ENCODE data around the gene ITIH1.
A peak's percentile ranks its signal among the peaks of the same experiment; 100 is the strongest.

ITIH1 gene

GRCh38 chr3:52771702-52772101, 5.7 kb upstream of the ITIH1 start:
- Histone ChIP-seq H3K79me2 (ENCODE audit: low read length) (peaks cover 20% of the 10 kb centered on the region), H3K27me3 (ENCODE audit: low read depth, low read length) (no peaks in the 10 kb centered on the region), H3K9me3 (ENCODE audit: insufficient read depth, low read length) (no peaks in the 10 kb centered on the region), H3K27ac (ENCODE audit: low read length) (no peak overlapping the region), H3K36me3 (replicated peaks; ENCODE audit: low read depth, low read length) (no peaks in the 10 kb centered on the region), H3K4me1 (ENCODE audit: low read length) (peaks cover 14% of the 10 kb centered on the region), H4K20me1 (ENCODE audit: insufficient read depth, low read length) (no peaks in the 10 kb centered on the region), H3K9ac (ENCODE audit: low read length) (peak overlapping the region; percentile 77; the same call in 1 of the 2 replicates), H2AFZ (ENCODE audit: low read depth, low read length) (no peak overlapping the region), H3K4me3 (ENCODE audit: low read length) (peak overlapping the region; percentile 78), H3K4me2 (ENCODE audit: low read length) (peak overlapping the region; percentile 62)
- TF ChIP-seq, protein P1, sequence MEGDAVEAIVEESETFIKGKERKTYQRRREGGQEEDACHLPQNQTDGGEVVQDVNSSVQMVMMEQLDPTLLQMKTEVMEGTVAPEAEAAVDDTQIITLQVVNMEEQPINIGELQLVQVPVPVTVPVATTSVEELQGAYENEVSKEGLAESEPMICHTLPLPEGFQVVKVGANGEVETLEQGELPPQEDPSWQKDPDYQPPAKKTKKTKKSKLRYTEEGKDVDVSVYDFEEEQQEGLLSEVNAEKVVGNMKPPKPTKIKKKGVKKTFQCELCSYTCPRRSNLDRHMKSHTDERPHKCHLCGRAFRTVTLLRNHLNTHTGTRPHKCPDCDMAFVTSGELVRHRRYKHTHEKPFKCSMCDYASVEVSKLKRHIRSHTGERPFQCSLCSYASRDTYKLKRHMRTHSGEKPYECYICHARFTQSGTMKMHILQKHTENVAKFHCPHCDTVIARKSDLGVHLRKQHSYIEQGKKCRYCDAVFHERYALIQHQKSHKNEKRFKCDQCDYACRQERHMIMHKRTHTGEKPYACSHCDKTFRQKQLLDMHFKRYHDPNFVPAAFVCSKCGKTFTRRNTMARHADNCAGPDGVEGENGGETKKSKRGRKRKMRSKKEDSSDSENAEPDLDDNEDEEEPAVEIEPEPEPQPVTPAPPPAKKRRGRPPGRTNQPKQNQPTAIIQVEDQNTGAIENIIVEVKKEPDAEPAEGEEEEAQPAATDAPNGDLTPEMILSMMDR (IDR thresholded peaks at IDR 0.05; ENCODE audit: low read depth, low read length): no peak
- TF ChIP-seq EZH2phosphoT487 (IDR thresholded peaks at IDR 0.05; ENCODE audit: low read depth): no peak

DNA sequence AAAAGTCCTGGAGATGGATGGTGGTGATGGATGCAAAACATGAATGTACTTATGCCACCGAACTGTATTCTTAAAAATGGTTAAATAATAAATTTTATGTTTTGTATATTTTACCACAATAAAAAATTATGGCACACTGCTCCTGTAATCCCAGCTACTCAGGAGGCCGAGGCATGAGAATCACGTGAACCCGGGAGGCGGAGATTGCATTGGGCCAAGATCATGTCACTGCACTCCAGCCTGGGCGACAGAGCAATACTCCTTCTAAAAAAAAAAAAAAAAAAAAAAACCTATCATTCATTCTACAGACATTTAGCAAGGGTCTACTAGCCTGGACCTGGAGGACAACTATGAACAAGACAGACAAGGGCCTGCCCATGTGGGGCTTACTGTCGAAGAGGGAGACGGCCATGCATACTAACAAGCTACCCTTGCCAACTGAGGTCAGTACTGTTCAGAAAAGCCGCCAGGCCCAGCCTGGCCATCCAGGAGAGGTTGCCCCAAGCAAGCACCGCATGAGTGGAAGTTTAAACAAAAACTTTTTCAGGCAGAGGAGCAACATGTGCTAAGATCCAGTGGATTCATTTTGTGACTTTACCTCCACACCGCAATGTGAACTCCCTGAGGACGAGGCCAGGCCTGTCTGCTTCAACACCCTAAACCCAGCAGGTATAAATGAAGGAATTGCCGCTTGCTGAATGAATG, 3.9 kb upstream of the ITIH1 start:
- no peak for TF ChIP-seq EZH2phosphoT487 (IDR thresholded peaks at IDR 0.05; ENCODE audit: low read depth)
- TF ChIP-seq, protein P1 (IDR thresholded peaks at IDR 0.05; ENCODE audit: low read depth, low read length): no peak

GRCh38 chr3:52774066-52774713, 3.2 kb upstream of the ITIH1 start:
- Histone ChIP-seq H3K27ac (ENCODE audit: low read length) (no peak overlapping the region), H2AFZ (ENCODE audit: low read depth, low read length) (no peak overlapping the region), H3K4me2 (ENCODE audit: low read length) (no peak overlapping the region), H3K79me2 (ENCODE audit: low read length) (peaks cover 15% of the 10 kb centered on the region), H3K36me3 (replicated peaks; ENCODE audit: low read depth, low read length) (no peaks in the 10 kb centered on the region), H3K9ac (ENCODE audit: low read length) (no peak overlapping the region), H4K20me1 (ENCODE audit: insufficient read depth, low read length) (no peaks in the 10 kb centered on the region), H3K4me3 (ENCODE audit: low read length) (no peak overlapping the region), H3K27me3 (ENCODE audit: low read depth, low read length) (no peaks in the 10 kb centered on the region), H3K9me3 (ENCODE audit: insufficient read depth, low read length) (no peaks in the 10 kb centered on the region), H3K4me1 (ENCODE audit: low read length) (peaks cover 36% of the 10 kb centered on the region)
- no peak for TF ChIP-seq EZH2phosphoT487 (IDR thresholded peaks at IDR 0.05; ENCODE audit: low read depth)
- TF ChIP-seq, protein P1 (IDR thresholded peaks at IDR 0.05; ENCODE audit: low read depth, low read length): no peak

More for the DNA sequence above, 3.9 kb upstream of the ITIH1 start:
- no peaks in the 10 kb centered on the region for H3K9me3 ChIP-seq (ENCODE audit: insufficient read depth, low read length)
- peaks cover 29% of the 10 kb centered on the region for H3K4me1 ChIP-seq (ENCODE audit: low read length)
- H3K79me2 ChIP-seq (ENCODE audit: low read length): peaks cover 16% of the 10 kb centered on the region
- no peaks in the 10 kb centered on the region for H3K27me3 ChIP-seq (ENCODE audit: low read depth, low read length)
- no peak overlapping the region for H3K9ac ChIP-seq (ENCODE audit: low read length)
- no peak overlapping the region for H3K4me2 ChIP-seq (ENCODE audit: low read length)
- H2AFZ ChIP-seq (ENCODE audit: low read depth, low read length): no peak overlapping the region
- no peaks in the 10 kb centered on the region for H4K20me1 ChIP-seq (ENCODE audit: insufficient read depth, low read length)
- H3K27ac ChIP-seq (ENCODE audit: low read length): no peak overlapping the region
- no peaks in the 10 kb centered on the region for H3K36me3 ChIP-seq (replicated peaks; ENCODE audit: low read depth, low read length)
- H3K4me3 ChIP-seq (ENCODE audit: low read length): no peak overlapping the region
